IPS-18c (cell line): ENCODE results near the gene SKP1.

Experiments used
- H3K4me3 ChIP-seq: 2 replicates; pipeline ENCODE4 v1.7.0; 2013; ENCODE audit warnings: low read depth, mild to moderate bottlenecking, low read length, moderate library complexity; ENCODE audit not compliant: insufficient read depth
- H3K9me3 ChIP-seq: one replicate; pipeline ENCODE4 v1.6.1; 2013; ENCODE audit warnings: mild to moderate bottlenecking, low read length, moderate library complexity; ENCODE audit not compliant: control insufficient read depth, insufficient read depth

The SKP1 gene

DNA sequence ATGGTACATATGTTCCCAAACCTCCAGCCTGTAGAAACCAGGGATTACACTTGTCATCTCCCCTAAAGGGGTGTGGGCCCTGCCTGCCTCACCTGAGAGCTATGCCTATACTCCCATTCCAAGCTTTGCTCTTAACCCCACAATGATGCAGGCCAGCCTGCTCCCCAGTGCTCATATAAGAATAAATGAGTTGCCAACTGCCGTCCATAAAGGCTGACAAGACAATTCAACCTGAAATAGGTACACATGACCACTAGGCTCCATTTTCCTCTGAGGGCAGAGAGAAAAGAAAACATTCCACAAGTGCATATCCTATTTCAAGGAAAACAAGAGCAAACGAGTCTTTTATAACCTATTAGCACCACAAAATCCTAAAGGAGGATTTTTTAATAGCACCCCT, 28.4 kb downstream of the SKP1 start:
- H3K4me3 ChIP-seq, result no peak overlapping the region
- no peaks in the 10 kb centered on the region for H3K9me3 ChIP-seq

DNA sequence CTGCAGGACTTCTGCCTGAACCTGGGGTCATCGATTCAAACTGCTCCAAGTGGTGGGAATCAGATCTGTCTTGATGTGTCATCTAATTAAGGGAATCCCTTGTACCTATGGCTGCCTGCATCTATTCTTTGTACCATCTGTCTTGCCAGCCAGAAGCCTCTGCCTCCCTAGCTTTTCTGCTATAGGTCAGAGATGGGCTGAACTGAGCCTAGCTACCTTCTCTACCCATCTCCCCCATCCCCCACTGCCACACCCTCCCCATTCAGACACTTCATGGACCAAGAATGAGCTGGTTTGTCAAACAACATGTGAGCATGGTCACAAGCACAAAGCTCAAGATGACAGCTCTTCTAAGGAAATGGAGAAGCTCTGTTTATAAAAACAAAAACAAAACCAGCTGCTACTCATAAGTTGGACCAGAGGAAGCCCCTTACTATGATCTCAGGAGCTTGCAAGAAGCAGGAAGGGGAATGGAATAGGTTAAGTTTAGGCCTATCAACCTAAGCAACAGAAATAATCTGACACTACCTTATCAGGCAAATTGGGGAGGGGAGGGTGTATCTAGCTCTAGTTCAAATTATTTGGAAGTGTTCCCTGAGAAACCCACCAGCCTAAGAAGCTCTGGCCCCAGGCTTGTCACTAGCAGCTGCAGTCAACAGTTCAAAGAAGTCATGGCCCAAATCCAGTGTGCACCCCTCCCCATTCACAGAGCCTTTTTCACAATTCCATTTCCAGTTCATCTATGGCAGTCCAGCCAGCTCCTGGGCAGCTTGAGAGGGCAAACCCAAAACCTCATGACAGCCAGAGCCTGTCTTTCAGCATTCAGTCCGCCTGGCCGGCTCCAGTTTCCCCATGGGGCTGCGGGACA, 29.9 kb downstream of the SKP1 start:
- Histone ChIP-seq H3K4me3 (no peak overlapping the region), H3K9me3 (no peaks in the 10 kb centered on the region)

DNA sequence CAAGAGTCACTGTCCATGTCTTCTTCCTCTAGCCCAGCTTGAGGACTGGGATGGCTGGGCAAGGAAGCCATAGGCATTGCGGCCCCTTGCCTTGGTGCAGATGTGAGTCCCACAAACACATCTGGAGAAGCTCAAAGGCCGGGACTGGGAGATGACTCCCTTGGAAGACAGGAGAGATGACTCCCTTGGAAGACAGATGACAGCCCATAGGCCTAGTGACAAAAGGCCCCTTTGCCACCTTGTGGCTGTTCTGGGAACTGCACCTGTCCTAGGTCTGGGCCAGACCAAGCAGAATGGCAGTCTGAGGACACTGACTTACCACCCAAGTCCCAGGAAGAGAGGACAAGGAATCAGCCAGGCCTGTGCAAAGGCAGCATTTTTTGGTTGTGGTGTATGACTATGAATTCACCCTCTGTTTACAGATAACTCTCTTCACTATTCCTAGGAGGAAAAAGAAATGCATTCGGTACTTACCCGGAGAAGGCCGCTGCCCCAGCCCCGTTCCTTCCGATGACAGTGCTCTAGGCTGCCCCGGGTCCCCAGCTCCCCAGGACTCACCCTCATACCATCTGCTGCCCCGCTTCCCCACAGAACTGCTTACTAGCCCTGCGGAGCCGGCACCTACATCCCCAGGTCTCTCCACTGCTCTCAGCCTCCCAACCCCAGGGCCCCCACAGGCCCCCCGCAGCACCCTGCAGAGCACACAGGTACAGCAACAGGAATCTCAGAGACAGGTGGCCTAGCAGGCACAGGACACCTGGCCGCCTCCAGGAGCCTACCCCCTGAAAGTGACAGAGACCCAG, 30.8 kb downstream of the SKP1 start:
- H3K4me3 ChIP-seq, result no peak overlapping the region
- H3K9me3 ChIP-seq, result no peaks in the 10 kb centered on the region

DNA sequence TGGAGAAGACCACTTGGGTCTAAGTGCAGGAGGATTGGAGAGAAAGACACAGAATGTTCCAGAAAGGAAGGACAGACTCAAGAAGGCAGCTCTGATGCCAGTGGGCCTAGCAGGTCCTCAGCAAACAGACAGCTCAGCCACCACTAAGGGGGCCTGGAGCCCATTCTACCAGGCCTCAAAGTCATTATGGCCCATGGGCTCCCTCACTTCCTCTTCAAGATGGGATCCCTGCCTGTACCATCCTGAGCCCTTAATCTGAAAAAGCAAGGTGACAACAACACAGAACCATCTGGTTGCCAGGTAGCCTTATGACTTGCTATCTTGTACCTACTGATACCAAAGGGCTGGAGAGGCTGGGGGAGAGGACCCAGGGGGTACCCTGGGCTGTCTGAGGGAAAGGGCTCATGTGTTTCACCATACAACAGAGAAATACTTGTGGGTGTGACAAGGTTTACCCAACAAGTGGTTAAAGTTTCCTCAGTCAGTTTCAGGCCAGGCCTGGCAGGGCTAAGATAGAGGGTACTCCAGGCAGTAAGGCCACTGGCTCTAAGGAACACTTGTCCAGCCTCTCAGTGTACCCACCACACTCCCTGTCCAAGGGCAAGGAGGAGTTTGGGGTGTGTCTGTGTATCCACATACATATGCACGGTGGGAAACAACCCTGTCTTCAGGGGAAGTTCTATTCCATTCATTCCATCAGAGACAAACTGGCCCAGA, 31.6 kb downstream of the SKP1 start:
- no peaks in the 10 kb centered on the region for H3K9me3 ChIP-seq

DNA sequence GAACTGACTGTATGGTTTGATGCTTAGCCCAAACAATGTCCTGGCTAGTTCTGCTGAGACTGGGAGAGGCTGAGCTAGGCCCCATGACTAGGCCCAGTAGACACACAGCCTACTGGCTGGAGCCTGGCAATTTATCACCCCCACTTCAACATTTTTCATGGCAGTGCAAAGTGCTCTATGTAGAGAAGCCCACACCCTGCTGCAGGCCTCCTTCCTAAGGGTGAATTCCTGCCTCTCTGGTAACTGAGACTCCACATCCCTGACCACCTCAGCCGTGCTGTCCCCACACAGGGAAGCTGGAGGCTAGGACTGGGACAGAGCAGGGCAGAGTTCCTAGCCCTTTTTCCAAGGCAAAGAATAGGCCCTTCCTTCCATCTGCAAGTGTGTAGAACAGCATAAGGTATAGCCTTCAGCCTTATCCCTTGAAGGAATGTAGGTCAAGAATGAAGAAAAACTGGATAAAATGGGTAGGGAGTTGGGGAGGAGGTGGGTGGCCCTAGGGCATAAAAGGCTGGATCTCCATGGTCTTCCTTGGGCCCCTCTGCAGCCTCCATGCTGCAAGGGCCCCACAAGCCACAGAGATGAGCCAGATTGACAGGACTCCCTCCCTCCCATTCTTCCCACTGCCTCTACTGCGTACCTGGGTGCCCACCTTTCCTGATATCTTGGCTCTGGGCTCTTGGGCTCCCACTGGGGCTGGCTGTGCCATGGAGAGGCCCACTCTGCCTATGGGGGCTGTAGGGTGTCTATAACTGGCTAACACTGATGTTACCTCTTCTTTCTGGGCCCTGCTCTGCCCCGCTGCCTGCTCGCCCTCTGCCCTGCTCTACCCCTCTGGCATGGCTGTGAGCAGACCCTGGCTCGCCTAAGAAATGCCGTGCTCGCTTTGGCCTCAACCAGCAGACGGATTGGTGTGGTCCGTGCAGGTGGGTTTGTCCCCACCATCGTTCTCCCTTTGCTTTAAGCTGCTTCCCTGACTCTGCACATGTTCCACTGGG, 32.5 kb downstream of the SKP1 start:
- Histone ChIP-seq H3K4me3 (no peak overlapping the region), H3K9me3 (no peaks in the 10 kb centered on the region)

More for the DNA sequence above, 31.6 kb downstream of the SKP1 start:
- no peak overlapping the region for H3K4me3 ChIP-seq

DNA sequence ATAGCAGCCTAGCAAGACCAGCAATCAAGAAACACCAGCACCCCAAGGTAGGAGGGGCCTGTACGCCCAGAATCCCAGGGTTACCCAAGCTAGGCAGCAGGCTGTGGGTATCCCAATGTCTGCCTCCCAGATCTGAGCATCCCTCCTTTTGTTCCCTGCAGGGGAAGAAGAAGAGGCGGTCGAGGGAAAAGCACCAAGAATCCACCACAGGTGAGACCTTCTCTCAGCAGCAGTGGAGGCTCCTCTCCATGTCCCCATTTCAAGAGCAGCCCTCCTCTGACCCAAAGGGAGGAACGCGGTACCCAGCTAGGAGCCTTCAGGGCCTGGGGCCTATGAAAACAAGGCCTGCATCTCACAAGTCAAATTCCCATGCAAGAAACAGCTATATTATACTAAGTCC, 33.3 kb downstream of the SKP1 start:
- Histone ChIP-seq H3K4me3 (no peak overlapping the region), H3K9me3 (no peaks in the 10 kb centered on the region)

DNA sequence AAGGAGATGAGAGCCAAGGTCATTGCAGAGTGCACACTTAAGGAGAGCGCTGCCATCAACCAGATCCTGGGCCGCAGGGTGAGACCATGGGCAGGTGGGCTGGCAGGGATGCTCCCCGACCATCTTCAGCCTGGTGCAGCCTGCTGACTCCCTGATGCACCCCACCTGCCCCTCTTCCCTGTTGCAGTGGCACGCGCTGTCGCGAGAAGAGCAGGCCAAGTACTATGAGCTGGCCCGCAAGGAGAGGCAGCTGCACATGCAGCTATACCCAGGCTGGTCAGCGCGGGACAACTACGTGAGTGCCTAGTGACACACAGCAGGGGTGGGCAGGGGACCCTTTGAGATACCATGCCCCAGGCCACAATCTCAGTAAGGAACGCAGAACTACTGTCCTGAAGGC, 33.9 kb downstream of the SKP1 start:
- H3K9me3 ChIP-seq, result no peaks in the 10 kb centered on the region
- no peak overlapping the region for H3K4me3 ChIP-seq

DNA sequence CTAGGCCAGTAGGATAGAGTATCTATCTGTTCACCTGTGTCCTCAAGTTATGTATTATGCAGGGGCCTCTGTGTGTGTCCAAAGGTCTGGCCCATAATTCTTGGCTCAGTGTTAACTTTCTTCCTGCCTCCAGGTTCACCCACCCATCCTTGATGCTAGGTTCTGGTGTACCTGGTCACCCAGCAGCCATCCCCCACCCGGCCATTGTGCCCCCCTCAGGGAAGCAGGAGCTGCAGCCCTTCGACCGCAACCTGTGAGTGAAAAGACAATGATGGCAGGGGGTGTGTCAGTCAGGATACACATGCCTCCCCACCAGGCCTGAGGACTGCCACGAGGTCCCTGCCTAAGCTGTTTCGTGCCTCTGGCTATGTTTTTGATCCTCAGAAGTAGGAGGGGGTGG, 34.7 kb downstream of the SKP1 start:
- no peaks in the 10 kb centered on the region for H3K9me3 ChIP-seq
- no peak overlapping the region for H3K4me3 ChIP-seq

DNA sequence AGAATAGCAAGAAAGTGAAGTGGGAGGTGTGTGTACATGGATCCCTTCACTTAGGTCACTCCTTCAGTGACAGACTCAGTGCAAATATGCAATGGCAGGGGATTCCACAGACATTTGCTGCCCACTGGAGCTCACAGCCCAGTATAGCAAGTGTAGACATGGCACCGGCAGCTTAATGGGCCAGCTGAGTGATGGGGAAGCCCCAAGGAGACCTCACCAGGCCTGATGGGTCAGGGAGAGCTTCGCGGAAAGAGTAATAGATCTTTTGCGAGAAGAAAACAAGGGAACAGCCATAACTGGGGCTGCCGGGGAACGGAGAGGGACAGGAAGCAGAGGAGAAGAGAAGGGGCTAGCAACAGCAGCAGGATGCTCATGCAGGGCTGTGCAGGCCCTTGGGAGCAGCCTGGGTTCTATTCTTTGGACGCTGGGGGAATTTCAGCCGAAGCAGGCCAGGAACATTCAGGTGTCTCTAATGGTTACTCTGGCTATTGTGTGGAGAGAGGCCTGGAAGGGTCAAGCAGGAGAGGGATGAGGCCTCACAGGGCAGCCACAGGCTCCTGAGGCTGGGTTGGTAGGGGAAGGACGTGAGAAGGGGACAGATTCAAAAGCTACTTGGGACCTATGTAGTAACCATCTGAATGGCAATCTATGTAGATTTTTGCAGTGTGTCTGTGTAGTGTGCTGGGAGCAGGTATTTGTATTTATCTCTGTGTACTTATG, 35.3 kb downstream of the SKP1 start:
- H3K4me3 ChIP-seq, result no peak overlapping the region

DNA sequence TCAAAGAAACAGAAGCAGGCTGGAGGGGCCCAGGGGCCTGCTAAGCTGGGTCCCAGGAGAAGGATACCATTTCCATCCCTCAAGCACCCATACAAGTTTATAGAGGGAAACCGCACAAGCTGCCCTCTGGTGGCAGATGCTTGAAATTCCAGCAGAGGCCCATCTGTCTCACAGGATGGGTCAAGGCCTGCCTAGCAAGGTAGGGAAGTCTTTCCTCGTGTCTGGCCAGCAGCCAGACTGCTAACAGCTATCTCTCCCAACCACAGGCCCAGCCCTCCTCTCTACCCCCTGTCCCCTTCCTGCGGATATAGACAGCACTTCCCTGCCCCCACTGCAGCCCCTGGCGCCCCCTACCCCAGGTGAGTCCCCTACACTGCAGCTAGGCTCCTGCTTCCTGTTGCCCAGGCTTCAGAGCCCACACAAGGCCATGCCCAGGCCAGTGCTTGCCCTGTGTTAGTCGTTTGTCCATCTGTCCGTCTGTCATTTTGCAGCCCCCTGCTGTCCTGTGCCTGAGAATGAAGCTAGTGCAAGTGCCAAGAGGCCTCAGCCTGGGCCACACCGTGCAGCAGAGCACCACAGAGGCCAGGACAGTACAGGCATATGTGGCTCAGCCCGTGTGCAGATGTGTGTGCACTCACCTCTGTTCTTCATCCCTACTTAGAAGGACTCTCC, 36.1 kb downstream of the SKP1 start:
- H3K4me3 ChIP-seq, result no peak overlapping the region
- H3K9me3 ChIP-seq, result no peaks in the 10 kb centered on the region

More for the DNA sequence above, 35.3 kb downstream of the SKP1 start:
- H3K9me3 ChIP-seq, result no peaks in the 10 kb centered on the region

DNA sequence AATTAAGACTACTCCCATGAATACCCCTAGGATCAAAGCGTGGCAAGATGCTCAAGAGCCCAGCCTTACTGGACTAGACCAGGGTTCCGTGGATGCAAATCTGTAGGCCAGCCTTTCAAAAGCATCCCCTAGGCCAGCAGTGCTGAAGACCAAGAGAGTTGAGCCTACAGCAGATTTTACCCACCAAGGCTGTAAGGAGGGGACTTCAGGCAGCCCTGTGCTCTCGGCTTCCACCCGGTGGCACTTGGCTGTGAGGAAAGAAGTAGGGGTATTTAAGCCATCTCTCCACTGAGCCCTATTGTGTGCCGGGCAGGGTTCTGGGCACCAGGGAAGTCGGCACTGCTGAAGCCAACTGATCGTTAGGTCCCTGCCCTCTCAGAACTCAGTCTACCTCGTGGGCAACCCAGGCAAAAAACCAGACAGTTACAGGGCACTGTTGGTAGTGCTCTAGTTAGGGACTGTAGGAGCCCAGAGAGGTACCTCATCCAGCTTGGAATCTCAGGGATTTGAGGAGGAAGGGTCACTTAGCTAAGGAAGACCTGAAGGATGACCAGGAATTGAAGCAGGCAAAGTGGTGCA, 36.8 kb downstream of the SKP1 start:
- Histone ChIP-seq H3K9me3 (no peaks in the 10 kb centered on the region), H3K4me3 (no peak overlapping the region)

DNA sequence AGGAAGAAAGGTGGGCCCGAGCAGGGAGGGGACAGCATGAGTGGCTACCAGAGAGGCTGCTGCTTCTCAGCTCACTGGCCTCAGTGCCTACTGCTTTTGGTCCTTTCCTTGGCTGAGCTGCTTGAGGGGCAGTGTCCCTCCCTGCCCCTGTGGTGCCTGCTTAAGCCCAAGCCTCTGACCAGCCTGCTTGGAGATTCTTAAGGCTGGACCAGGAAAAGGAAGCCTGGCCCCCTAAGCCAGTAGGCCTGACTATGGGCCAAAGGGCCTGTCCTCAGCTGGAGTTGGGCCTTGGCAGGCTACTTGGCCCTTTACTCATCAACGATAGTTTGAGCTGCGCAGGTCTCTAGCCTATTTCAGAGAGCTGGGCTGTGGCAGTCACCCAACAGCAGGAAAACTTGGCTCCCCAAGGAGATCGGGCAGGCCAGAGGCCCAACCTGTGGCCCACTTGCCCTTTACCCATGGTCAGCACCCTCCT, 37.3 kb downstream of the SKP1 start:
- Histone ChIP-seq H3K4me3 (no peak overlapping the region), H3K9me3 (no peaks in the 10 kb centered on the region)

DNA sequence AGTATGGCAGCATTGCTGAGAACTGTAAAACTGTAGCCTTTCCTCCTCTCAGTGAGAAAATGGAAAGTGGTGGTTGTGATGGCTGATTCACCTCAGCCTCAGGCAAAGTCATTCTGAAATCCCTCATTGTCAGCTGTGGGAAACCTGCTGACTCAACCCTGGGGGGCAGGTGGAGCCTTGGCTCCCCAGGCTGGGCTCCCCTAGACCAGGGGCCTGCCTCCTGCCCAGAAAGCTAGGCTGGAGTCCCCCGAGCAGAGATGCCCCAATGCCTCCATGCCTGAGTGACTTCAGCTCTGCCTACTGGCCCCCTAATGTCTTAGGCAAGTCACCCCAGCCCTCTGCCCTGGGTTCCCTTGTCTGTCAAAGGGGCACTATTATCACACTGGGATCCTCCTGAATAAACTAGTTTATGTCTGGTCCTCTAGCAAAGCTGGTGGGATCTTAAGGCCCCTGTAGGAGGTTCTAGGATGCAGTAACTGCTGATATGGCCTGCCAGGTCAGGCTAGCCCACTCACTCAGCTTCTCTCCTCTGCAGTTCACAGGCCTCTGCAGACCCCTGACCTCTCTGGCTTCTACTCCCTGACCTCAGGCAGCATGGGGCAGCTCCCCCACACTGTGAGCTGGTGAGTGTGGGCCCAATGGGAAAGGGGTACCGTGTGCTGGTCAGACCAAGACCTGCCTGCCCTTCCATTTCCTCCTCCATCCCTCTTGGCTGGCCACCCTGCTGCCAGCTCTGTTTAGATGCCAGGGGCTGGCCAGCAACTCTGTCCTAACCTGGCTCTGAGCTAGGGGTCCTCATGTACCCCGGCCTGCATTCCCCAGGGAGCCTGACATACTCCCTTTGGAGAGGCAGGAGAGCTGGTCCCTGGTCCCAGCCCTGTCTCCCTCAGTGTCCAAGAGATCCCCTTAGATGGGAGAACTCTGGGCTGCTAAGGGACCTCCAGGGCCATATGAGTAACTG, 38.1 kb downstream of the SKP1 start:
- Histone ChIP-seq H3K4me3 (no peak overlapping the region), H3K9me3 (no peaks in the 10 kb centered on the region)

DNA sequence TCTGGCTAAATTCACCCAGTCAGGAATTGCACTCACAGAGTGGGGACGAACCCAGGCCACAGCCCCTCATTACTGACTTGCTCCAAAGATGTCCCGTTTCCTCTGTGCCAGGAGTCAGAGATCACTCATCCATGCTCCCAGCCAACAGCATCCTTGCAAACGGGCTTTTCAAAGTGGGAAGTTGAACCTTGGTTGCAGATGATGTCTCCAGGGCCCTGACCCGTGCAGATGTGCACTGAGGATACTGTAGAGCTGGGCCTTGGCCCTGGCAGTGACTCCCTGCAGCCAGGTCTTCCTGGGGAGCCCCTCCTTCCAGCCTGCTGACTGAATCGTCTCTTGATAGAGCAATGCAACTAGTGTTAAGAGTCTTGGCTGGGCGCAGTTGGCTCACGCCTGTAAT, 40.0 kb downstream of the SKP1 start:
- Histone ChIP-seq H3K4me3 (no peak overlapping the region), H3K9me3 (no peaks in the 10 kb centered on the region)
